ENCODE results near the gene RNASEH2A. TPM values are rescaled to one million over a fixed set of nuclear protein-coding genes. Genes with fewer than 3 reads are reported as not detected.

The RNASEH2A gene
- total RNA-seq, 1 experiment from 2014 or later = 41.6 TPM

DNA sequence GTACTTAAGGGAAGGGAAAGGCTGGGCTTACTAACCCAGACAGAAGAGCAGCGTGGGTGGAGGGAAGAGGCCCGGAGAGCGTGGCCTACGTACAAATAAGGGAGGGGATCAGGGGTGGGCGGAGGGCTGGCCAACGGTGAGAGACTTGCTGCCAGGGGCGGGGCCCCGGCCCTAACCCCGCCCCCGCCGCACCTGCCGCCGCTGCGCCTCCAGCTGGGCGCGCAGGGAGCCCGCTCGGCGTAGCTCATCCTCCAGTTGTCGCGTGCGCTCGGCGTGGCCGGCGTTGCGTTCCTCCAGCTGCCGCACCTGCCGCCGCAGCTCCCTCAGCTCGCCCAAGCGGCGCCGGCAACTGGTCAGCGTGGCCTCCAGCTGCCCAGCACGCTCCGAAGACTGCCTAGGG lies 36.7 kb upstream of the RNASEH2A start:
- no peak for DNase-seq
- no peak overlapping the region for H3K4me3 Mint-ChIP-seq (ENCODE audit: low read depth, unreplicated experiment)
- H3K36me3 Mint-ChIP-seq (ENCODE audit: insufficient read depth, unreplicated experiment) = peaks cover 56% of the 10 kb centered on the region
- H3K27ac Mint-ChIP-seq (ENCODE audit: unreplicated experiment) = no peak overlapping the region
- TF ChIP-seq, protein P1, sequence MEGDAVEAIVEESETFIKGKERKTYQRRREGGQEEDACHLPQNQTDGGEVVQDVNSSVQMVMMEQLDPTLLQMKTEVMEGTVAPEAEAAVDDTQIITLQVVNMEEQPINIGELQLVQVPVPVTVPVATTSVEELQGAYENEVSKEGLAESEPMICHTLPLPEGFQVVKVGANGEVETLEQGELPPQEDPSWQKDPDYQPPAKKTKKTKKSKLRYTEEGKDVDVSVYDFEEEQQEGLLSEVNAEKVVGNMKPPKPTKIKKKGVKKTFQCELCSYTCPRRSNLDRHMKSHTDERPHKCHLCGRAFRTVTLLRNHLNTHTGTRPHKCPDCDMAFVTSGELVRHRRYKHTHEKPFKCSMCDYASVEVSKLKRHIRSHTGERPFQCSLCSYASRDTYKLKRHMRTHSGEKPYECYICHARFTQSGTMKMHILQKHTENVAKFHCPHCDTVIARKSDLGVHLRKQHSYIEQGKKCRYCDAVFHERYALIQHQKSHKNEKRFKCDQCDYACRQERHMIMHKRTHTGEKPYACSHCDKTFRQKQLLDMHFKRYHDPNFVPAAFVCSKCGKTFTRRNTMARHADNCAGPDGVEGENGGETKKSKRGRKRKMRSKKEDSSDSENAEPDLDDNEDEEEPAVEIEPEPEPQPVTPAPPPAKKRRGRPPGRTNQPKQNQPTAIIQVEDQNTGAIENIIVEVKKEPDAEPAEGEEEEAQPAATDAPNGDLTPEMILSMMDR (IDR thresholded peaks at IDR 0.05; ENCODE audit: unreplicated experiment) = no peak
- CTCF ChIA-PET = no interaction called here
- no peaks in the 10 kb centered on the region for H3K9me3 Mint-ChIP-seq (ENCODE audit: low read depth, unreplicated experiment)
- H3K27me3 Mint-ChIP-seq (ENCODE audit: unreplicated experiment) = no peaks in the 10 kb centered on the region
- intact Hi-C loops (cut with micrococcal nuclease; ENCODE audit: unreplicated experiment) = no loop called here
- H3K4me1 Mint-ChIP-seq (ENCODE audit: low read depth, unreplicated experiment) = peaks cover 12% of the 10 kb centered on the region
- no TSS peak for BruUV-seq (replicated peaks)

DNA sequence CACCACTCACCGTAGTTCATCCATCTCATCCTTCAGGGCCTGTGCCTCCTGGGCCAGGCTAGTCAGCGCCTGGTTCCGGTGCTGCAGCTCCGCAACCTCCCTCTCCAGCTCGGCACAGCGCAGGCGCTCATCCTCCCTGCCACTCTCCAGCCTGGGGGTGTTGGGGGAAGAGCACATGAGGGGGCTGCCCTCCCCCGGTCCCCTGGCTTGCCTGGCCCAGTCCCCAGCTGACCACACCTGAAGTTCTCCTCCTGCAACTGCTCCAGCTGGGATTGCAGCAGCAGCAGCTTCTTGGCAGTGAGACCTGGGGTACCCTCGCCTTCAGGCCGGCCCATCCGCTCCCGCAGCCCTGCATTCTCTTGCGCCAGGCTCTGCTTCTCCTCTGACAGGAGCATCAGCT lies 35.5 kb upstream of the RNASEH2A start:
- no peak overlapping the region for H3K27ac Mint-ChIP-seq (ENCODE audit: unreplicated experiment)
- no peak for DNase-seq
- CTCF ChIA-PET = no interaction called here
- no peak overlapping the region for H3K4me3 Mint-ChIP-seq (ENCODE audit: low read depth, unreplicated experiment)
- peaks cover 60% of the 10 kb centered on the region for H3K36me3 Mint-ChIP-seq (ENCODE audit: insufficient read depth, unreplicated experiment)
- BruUV-seq (replicated peaks) = no TSS peak
- intact Hi-C loops (cut with micrococcal nuclease; ENCODE audit: unreplicated experiment) = no loop called here
- TF ChIP-seq, protein P1 (IDR thresholded peaks at IDR 0.05; ENCODE audit: unreplicated experiment) = no peak
- H3K27me3 Mint-ChIP-seq (ENCODE audit: unreplicated experiment) = no peaks in the 10 kb centered on the region
- H3K4me1 Mint-ChIP-seq (ENCODE audit: low read depth, unreplicated experiment) = peaks cover 12% of the 10 kb centered on the region
- H3K9me3 Mint-ChIP-seq (ENCODE audit: low read depth, unreplicated experiment) = no peaks in the 10 kb centered on the region

DNA sequence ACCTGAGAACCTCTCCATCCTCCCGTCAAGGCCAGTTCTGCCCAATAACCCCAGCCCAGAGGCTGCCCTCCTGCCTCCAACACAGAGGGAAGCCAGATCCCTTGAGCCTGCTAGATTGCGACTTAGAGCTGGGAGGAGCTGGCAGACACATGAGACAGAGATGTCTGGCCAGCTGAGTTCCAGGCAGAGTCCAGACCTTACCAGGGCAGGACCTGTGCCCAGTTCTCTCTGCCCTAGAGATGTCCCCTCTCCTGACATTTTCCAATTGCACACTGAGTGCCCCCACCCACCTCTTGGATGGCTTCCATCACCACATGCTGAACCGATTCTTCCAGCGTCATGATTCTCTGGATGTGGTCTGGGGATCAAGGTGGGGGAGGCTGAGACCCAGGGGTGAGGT lies 34.1 kb upstream of the RNASEH2A start:
- H3K4me1 Mint-ChIP-seq (ENCODE audit: low read depth, unreplicated experiment) = peaks cover 12% of the 10 kb centered on the region
- no TSS peak for BruUV-seq (replicated peaks)
- DNase-seq = no peak
- peaks cover 61% of the 10 kb centered on the region for H3K36me3 Mint-ChIP-seq (ENCODE audit: insufficient read depth, unreplicated experiment)
- H3K4me3 Mint-ChIP-seq (ENCODE audit: low read depth, unreplicated experiment) = no peak overlapping the region
- TF ChIP-seq, protein P1 (IDR thresholded peaks at IDR 0.05; ENCODE audit: unreplicated experiment) = no peak
- intact Hi-C loops (cut with micrococcal nuclease; ENCODE audit: unreplicated experiment) = no loop called here
- no peak overlapping the region for H3K27ac Mint-ChIP-seq (ENCODE audit: unreplicated experiment)
- CTCF ChIA-PET = no interaction called here
- no peaks in the 10 kb centered on the region for H3K9me3 Mint-ChIP-seq (ENCODE audit: low read depth, unreplicated experiment)
- H3K27me3 Mint-ChIP-seq (ENCODE audit: unreplicated experiment) = no peaks in the 10 kb centered on the region

DNA sequence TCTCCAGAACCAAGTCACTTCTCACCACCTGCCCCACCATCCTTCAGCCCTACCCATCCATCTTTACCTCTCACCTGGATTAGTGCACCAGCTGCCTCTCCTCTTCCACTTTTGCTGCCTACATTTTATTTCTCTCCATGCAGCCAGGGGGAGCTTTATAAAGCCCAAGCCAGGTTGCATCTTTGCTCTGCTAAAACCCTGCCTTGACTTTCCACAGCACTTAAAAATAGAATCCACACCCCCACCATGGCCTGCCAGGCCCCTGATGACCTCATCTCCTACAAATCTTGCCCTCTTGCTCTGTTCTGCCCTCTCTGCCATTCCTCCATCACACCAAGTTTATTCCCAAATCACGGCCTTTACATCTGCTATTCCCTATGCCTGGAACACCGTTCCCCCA lies 32.8 kb upstream of the RNASEH2A start:
- DNase-seq = no peak
- CTCF ChIA-PET = no interaction called here
- BruUV-seq (replicated peaks) = no TSS peak
- intact Hi-C loops (cut with micrococcal nuclease; ENCODE audit: unreplicated experiment) = no loop called here
- peak overlapping the region; percentile 65 for H3K27ac Mint-ChIP-seq (ENCODE audit: unreplicated experiment)
- H3K27me3 Mint-ChIP-seq (ENCODE audit: unreplicated experiment) = no peaks in the 10 kb centered on the region
- peaks cover 72% of the 10 kb centered on the region for H3K36me3 Mint-ChIP-seq (ENCODE audit: insufficient read depth, unreplicated experiment)
- H3K4me3 Mint-ChIP-seq (ENCODE audit: low read depth, unreplicated experiment) = peak overlapping the region; percentile 10
- H3K4me1 Mint-ChIP-seq (ENCODE audit: low read depth, unreplicated experiment) = peaks cover 18% of the 10 kb centered on the region
- TF ChIP-seq, protein P1 (IDR thresholded peaks at IDR 0.05; ENCODE audit: unreplicated experiment) = no peak
- H3K9me3 Mint-ChIP-seq (ENCODE audit: low read depth, unreplicated experiment) = no peaks in the 10 kb centered on the region
